Measurements from ENCODE around the gene STRBP.

GRCh38 chr9:123300554-123300953 is 32.2 kb upstream of the STRBP start:
- TF ChIP-seq, protein P1, sequence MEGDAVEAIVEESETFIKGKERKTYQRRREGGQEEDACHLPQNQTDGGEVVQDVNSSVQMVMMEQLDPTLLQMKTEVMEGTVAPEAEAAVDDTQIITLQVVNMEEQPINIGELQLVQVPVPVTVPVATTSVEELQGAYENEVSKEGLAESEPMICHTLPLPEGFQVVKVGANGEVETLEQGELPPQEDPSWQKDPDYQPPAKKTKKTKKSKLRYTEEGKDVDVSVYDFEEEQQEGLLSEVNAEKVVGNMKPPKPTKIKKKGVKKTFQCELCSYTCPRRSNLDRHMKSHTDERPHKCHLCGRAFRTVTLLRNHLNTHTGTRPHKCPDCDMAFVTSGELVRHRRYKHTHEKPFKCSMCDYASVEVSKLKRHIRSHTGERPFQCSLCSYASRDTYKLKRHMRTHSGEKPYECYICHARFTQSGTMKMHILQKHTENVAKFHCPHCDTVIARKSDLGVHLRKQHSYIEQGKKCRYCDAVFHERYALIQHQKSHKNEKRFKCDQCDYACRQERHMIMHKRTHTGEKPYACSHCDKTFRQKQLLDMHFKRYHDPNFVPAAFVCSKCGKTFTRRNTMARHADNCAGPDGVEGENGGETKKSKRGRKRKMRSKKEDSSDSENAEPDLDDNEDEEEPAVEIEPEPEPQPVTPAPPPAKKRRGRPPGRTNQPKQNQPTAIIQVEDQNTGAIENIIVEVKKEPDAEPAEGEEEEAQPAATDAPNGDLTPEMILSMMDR (IDR thresholded peaks at IDR 0.05): no peak
- TF ChIP-seq POLR2A (IDR thresholded peaks at IDR 0.05): no peak

Measured in prostate gland (tissue), 2 donors.